ENCODE measurements around the gene SAMMSON.

Gene SAMMSON

DNA sequence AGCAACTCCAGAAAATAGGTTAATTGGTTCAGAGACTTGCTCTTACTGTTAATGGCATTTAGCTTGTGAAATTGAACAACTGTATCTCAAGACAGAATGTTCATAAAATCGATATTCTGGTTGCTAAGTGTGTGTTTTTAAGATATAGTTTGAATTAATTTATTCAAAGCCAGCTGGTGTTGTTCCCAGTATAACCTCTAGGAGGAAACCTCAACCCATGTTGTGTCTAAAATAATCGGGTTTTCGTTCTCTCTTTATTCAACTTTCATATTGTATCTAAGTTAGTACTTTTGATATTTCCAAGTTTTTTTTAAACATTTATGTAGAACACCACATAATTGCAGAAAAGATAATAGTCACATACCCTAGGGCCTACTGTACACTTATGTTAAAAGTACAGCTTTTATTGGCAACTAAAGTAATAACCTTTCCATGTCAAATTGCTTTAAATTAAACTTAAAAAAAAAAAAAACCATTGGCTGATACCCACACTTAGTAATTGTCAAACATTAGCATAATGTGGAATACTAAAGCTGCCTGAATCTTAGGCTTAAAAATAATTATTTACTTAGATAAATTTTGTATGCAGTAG lies 90.9 kb downstream of the SAMMSON start:
- peak; percentile 43 for DNase-seq (ENCODE audit: low spot score)

DNA sequence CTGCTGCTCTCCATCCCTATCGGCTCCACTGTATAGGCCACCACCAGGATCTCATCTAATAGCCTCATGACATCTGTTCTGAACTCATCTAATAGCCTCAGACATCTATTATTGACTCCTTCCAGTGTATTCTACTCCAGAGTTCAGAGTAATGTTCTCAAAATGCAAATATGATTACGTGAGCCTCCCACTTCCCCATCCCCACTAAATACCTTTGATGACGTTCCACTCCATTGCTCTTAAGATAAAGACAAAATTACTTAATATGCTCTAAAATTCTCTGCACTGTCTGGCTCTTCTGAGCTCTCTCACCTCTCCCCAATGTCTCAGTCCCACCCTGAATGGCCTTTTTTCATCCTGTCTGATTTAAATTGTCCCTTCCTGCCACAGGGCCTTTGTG lies 94.7 kb downstream of the SAMMSON start:
- no peak for DNase-seq (ENCODE audit: low spot score)

DNA sequence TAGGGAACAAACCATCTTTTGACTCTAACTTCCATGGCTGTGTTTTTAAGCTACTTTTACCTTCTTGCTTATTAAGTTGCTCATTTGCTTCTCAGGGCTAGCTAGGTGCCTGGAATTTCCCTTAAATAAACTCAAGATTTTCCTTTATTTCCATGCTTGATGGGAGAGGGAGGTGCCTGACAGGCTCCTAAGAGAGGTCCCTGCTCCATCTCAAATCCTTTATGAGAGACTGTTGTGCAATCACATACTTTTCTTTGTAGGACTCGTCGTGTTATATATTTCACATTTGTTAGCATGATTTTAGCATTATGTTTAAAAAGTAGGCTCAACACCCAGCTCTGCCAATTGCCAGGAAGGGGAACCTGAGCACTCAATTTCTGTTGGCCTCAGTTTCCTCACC lies 95.7 kb downstream of the SAMMSON start:
- no peak for DNase-seq (ENCODE audit: low spot score)

DNA sequence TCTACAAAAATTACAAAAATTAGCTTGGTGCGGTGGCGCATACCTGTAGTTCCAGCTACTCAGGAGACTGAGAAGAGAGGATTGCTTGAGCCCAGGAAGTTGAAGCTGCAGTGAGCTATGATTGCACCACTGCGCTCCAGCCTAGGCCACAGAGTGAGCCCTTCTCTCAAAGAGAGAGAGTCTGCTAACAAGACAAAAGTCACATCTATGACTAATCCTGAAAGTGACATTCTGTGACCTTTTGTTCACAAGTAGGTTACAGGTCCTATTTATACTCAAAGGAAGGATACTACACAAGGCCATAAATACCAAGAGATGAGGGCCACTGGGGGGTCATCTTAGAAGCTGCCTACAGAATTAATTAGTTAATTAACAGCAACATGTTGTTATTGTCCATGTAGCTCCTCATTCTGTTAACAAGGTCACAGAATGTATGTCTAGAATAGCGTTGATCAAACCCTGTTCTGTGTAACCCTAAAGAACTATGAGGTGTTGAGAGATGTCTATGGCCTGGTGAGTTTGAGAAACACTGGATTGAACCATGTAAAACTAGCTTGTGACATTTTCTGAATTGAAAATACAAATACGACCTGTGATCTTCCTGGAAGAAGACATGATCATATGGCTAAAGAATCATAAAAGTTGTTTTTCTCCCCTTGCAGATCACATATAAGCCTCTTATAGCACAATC lies 97.0 kb downstream of the SAMMSON start:
- no peak for DNase-seq (ENCODE audit: low spot score)

DNA sequence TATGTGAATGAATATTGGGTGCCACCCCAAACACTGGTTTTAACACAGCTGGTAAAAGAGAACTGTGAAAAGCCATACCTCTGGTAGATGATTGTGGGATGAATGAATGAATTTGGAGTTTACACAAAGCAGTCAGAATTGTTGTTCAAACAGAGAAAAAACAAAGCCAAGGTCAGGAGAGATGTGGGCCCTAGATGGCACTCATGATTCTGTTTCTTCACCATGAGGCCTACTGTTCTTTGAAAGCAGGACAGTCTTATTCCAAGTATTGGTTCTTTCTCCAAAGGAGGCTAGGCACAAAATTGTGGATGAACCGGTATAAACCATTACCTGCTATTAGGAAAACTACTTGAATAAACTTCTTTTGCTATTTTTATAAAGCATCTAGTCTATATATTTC lies 97.6 kb downstream of the SAMMSON start:
- no peak for DNase-seq (ENCODE audit: low spot score)

DNA sequence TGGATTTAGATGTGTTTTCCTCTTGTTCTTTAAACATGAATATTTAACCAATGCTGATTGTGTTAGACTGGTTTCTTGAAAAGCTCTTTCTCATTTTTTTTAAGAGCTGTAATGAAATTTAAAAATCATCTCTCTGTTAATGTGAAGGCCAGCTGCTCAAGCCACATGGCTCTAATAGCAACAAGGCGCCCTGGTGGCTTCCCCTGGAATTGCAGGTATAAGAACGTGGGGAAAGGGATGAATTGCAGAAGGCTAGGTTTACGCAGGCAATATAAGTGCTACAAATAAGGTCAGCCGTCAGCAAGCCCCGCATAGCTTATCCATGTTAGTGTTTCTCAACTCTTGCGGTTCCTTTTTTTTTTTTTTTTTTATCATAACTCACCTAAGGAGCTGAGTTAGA lies 108.5 kb downstream of the SAMMSON start:
- no peak for DNase-seq (ENCODE audit: low spot score)

DNA sequence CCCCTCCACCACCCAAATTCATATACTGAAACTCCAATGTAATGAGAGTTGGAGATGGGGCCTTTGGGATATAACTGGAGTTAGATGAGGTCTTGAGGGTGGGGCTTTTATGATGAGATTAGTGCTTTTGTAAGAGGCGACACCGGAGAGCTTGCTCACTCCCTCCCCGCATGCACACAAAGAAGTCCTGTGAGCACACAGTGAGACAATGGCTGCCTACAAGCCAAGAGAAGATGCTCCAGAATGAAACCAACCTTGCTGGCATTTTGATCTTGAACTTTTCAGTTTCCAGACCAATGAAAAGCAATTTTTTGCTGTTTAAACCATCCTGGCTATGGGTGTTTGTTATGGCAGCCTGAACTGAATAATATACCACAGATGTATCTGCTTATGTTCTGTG lies 109.0 kb downstream of the SAMMSON start:
- DNase-seq (ENCODE audit: low spot score): no peak

DNA sequence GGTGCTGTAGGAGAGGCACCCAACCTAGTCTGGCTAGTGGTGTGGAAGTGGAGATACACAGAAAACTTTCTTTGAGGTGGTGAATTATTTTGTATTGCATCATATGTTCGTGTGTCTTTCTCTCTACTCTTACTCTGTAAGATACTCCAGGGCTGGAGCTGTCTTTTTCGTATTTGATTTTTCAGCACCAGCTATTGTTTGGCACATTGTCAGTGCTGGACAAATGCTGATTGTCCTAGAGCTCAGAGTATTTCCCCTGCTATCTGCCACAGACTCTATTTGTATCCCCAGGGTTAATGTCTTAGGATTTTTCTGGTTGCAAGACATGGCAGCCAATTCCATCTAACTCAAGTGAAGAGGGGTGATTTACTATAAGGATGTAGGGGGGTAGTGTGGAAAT lies 110.5 kb downstream of the SAMMSON start:
- no peak for DNase-seq (ENCODE audit: low spot score)

DNA sequence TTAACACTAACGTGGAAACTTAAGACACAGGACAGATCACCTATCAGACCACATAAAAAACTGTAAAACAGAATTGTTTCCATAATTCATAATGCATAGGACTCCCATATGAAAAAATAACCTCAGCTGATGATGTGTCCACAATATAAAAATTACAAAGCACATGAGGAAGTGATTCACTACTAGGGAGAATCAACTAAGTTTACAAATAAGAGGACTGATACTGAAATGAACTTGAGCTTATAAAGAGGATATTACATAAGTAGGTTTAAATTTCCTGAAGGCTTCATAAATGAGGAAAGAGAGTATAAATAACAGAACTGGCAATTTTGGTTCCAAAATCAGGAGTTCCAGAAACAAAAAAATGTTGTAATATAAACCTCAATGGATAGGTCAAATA lies 111.9 kb downstream of the SAMMSON start:
- no peak for DNase-seq (ENCODE audit: low spot score)

DNA sequence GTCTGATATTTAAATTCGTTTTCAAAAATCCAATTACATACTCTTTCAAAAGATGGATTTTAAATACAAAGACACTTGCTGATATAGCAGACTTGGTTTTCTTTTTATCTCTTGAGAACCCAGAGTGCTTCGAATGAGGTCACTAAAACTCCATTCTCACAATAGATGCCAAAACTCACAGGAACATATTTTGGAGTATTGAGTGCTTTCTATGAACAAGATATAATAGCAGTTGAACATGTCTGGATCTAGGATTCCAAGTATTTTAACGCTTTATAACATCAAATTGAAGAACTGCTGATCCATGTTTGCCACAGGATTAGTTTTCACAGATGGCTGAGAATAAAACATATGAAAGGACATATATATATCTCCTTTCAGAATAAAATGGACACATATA lies 113.2 kb downstream of the SAMMSON start:
- no peak for DNase-seq (ENCODE audit: low spot score)

DNA sequence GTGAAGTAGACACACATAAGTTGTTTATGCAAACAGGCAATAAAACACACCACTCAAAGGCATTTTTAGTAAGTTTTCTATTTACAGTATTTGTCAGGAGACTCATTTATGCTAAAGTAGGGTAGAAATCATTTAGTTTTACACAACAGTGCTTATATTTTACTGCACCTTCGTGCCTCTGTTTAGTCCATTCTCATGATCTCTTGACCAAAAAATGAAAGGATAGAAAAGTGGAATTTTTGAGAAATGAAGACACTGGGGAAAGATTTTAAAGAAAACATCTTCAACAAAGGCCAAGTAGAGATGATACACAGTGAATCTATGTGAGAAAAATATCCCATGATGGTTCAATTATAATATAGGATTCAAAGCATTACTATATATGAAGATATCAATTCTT lies 114.9 kb downstream of the SAMMSON start:
- no peak for DNase-seq (ENCODE audit: low spot score)

DNA sequence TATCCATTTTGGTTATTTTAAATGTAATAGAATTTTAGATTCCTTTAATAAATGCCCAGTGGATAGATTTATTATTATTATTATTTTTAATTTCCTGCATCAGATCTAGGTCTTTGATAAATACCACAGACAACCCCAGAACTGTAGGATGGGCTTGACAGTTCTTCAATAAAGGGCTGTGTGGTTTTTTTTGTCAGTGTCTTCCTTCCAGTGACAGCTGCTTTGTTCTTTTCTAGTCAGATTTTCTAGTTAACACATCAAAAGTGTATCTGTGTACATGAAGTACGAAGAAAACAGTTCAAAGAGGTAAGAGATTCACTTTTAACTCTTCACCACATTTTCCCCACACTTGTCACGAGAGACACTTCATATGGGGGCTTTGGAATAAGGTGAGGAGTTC lies 120.3 kb downstream of the SAMMSON start:
- no peak for DNase-seq (ENCODE audit: low spot score)

Measured in AG08395 (cell line).